C4-2B (cell line): ENCODE data around the gene ARHGAP18.
A peak's percentile ranks its signal among the peaks of the same experiment; 100 is the strongest.

Experiments
- H3K27ac ChIP-seq: fragments of 450-650 bp; 2 replicates; pipeline ENCODE4 v1.5.1; 2017
- ZFX ChIP-seq: fragments of 450-650 bp; IDR thresholded peaks from 2 replicates; pipeline ENCODE4 v1.6.1; 2017
- TF ChIP-seq, protein P1 (sequence below): fragments of 450-650 bp; conservative IDR thresholded peaks from 2 replicates; pipeline ENCODE4 v1.5.1; 2017; ENCODE audit warnings: mild to moderate bottlenecking

Gene ARHGAP18, protein sequence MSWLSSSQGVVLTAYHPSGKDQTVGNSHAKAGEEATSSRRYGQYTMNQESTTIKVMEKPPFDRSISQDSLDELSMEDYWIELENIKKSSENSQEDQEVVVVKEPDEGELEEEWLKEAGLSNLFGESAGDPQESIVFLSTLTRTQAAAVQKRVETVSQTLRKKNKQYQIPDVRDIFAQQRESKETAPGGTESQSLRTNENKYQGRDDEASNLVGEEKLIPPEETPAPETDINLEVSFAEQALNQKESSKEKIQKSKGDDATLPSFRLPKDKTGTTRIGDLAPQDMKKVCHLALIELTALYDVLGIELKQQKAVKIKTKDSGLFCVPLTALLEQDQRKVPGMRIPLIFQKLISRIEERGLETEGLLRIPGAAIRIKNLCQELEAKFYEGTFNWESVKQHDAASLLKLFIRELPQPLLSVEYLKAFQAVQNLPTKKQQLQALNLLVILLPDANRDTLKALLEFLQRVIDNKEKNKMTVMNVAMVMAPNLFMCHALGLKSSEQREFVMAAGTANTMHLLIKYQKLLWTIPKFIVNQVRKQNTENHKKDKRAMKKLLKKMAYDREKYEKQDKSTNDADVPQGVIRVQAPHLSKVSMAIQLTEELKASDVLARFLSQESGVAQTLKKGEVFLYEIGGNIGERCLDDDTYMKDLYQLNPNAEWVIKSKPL

DNA sequence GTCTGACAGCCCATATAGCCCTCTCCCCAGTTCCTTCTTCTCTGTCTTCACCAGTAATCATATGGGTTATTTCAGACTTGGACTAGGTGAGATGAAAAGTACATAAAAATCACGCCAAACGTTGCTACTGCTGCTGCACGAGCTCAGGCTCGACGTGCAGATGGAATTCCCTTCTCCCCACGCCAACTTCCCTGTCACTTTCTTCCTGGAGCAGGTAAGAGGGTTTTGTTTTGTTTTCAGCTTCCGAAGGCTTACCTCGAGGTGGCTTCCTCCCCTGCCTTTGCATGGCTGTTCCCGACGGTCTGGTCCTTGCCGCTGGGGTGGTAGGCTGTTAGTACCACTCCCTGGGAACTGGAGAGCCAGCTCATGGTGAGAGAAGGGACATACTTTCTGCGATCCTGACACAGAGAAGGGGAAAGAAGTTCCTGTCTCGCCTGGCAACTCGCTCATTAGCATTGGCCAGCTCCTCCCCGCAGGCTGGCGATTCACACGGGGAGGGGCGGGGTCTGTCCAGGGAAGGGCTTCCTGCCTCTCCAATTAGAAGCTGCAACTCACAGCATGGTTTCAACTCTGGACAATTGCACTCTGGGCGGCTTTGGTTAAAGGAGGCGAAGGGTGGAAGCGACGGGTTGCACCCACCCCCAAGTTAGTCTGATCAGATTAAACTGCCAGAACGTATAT lies at the start of gene ARHGAP18:
Gene ARHGAP18 (minus strand): TSS at position 409 of the 681 bp plus-strand sequence. CDS start 41 bp downstream, at position 368.
- peak within 1 kb of the TSS; percentile 73 for H3K27ac ChIP-seq
- TF ChIP-seq, protein P1, sequence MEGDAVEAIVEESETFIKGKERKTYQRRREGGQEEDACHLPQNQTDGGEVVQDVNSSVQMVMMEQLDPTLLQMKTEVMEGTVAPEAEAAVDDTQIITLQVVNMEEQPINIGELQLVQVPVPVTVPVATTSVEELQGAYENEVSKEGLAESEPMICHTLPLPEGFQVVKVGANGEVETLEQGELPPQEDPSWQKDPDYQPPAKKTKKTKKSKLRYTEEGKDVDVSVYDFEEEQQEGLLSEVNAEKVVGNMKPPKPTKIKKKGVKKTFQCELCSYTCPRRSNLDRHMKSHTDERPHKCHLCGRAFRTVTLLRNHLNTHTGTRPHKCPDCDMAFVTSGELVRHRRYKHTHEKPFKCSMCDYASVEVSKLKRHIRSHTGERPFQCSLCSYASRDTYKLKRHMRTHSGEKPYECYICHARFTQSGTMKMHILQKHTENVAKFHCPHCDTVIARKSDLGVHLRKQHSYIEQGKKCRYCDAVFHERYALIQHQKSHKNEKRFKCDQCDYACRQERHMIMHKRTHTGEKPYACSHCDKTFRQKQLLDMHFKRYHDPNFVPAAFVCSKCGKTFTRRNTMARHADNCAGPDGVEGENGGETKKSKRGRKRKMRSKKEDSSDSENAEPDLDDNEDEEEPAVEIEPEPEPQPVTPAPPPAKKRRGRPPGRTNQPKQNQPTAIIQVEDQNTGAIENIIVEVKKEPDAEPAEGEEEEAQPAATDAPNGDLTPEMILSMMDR: no peak
- TF ChIP-seq ZFX: no peak

DNA sequence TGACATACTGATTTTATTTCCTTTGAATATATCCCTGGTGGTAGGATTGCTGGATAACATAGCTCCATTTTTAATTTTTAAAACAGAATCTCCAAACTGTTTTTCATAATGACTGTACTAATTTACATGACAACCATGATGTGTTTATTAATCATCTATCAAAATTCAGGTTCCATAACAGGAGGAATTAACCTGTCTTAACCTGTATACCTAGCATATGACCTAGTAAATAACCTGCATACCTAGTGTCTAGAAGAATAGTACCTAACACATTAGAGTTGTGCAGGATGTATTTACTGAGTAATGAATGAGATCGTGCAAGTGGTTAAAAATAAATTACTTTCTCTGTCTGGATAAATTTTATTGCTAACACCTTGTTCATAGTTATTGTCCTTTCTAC lies 45.8 kb upstream of the ARHGAP18 start:
- H3K27ac ChIP-seq: no peak overlapping the region
- no peak for TF ChIP-seq ZFX
- TF ChIP-seq, protein P1: no peak

DNA sequence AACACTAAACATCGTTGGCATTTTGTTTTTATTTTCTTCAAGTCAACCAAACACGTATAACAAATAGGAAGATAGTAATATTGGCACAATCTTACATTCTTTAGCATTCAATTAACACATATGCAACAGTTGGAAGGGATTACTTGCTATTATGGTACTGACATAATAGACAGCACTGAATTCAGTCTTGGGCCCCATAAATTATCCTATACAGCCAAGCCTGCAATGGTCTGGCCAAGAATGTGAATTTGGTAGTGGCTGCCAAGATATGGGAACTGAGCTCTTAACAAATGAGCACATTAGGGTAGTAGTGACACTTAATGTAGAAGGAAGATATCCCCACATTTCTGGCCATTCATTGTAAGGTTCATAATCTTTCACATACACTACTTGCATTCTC lies 44.8 kb upstream of the ARHGAP18 start:
- TF ChIP-seq, protein P1: no peak
- TF ChIP-seq ZFX: no peak
- H3K27ac ChIP-seq: no peak overlapping the region

DNA sequence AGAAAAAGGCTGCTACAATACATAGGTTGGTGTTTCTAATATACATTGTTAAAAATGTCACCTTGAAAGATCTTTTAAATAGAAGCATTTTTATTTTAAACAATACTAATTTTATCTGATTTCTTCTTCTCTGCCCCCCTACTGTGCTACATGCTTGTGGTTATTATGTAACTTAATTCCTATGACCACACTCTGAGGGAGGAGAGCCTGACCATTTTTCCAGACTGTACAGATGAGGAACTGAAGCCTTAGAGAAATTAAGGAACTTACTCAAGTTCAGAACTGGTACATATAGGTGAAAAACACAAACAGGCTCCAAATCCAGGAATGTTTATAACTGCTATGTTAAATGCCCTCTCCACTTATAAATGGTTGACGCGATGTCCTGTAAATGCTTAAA lies 43.4 kb upstream of the ARHGAP18 start:
- TF ChIP-seq, protein P1: no peak
- no peak for TF ChIP-seq ZFX
- H3K27ac ChIP-seq: no peak overlapping the region

DNA sequence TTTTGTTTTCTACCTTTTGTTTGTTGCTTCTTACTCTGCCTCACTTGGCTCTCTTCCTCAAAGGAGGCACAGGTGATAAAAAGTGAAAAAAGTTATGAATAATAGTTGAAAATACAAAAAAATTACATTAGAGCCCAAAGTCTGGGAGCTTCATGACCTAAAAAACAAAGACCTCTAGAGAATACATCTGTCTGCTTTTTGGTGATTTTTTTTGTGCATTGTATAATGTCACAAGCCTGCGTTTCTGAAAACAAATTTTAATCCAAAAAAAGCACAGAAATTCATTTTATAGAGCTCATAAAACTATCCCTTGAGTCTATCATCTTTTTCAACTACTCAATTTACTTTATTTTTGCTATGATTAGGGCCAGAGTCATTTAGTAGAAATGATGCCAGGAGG lies 41.4 kb upstream of the ARHGAP18 start:
- no peak overlapping the region for H3K27ac ChIP-seq
- no peak for TF ChIP-seq ZFX
- TF ChIP-seq, protein P1: no peak

DNA sequence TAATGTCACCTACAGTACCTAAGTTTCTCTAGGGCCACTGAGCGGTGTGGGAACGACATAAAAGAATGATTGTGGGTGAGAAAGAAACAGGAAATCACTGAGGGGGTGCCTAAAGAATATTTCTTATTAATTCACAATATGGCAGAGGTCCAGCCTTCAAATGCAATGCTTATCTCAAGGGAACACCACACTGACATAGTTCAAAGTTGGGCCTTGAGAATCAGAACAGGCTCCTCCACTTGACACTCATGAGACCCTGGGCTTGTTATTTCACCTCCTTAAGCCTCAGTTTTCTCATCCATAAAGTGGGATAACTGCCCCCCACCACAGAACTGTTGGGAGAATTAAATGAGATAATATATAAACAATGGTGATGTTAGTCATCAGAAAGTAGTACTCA lies 40.4 kb upstream of the ARHGAP18 start:
- H3K27ac ChIP-seq: no peak overlapping the region
- TF ChIP-seq, protein P1: no peak
- no peak for TF ChIP-seq ZFX

DNA sequence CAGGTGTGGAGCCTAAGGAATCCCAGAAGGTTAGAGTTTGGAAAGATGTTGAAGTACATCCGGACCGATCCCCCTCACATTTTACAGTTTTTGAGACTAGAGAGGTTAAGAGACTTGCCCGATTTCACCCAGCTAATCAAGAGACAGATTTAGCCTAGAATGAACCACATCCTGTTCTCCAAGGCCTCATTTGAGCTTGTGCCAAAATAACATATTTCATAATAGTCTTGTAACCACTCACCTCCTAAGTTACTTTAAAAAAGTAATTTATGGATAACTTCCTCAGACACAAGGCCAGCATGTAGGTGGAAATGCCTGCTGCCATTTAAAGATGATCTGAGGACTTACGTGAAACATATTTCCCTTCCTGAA lies 39.8 kb upstream of the ARHGAP18 start:
- TF ChIP-seq, protein P1: no peak
- TF ChIP-seq ZFX: no peak
- no peak overlapping the region for H3K27ac ChIP-seq
